Thoracic aorta (tissue), 2 donors: ENCODE results near the gene GFY. TPM values are rescaled to one million over a fixed set of nuclear protein-coding genes. Genes with fewer than 3 reads are reported as not detected.

Experiments
- ATAC-seq: fragments of 150-250 bp; one replicate; pipeline ENCODE4 v1.8.0; 2017; ENCODE audit warnings: low read depth; ENCODE audit not compliant: insufficient number of reproducible peaks, low FRiP score
- DNase-seq: peaks from one replicate; pipeline ENCODE4 v3.0.0-alpha.2; 2020; ENCODE audit warnings: low spot score
- H3K27ac ChIP-seq, 2 donors: fragments of 200-600 bp; sonication (generic); 1 replicate in 1 of 2; 2 replicates in 1 of 2; pipeline ENCODE4 v1.5.1; 2016; ENCODE audit warnings: mild to moderate bottlenecking in 2 of 2, moderate library complexity in 2 of 2
- H3K27me3 ChIP-seq: fragments of 200-600 bp; sonication (generic); replicated peaks from 2 replicates; pipeline ENCODE4 v1.6.0; 2016; ENCODE audit warnings: mild to moderate bottlenecking; ENCODE audit not compliant: insufficient read depth
- H3K36me3 ChIP-seq: fragments of 200-600 bp; sonication (generic); one replicate; pipeline ENCODE4 v1.5.1; 2016
- H3K4me1 ChIP-seq, 2 donors: fragments of 200-600 bp; sonication (generic); 1 replicate in 1 of 2; 2 replicates in 1 of 2; pipeline versions ENCODE4 v1.5.1 to v1.6.0; 2016; ENCODE audit warnings: low read depth in 2 of 2, mild to moderate bottlenecking in 1 of 2; ENCODE audit not compliant: control insufficient read depth in 1 of 2
- H3K4me3 ChIP-seq: fragments of 200-600 bp; sonication (generic); 2 replicates; pipeline ENCODE4 v1.5.1; 2016; ENCODE audit warnings: mild to moderate bottlenecking
- H3K9me3 ChIP-seq: fragments of 200-600 bp; sonication (generic); 2 replicates; pipeline ENCODE4 v1.5.1; 2016
- CTCF ChIP-seq: fragments of 200-600 bp; sonication (generic); IDR thresholded peaks from one replicate; pipeline ENCODE4 v1.5.1; 2019; ENCODE audit warnings: antibody characterized with exemption
- total RNA-seq, 2 donors: library from RNA; depleted of rRNA; stranded (reverse); fragments of >200 nt; gene quantifications; one replicate each; pipeline versions ENCODE4 v1.1.0 to v1.2.3, GENCODE V29; 2016

GFY gene
- total RNA-seq, 2 donors from 2014 or later, result not detected

- ATAC-seq (no peak), DNase-seq (no peak)
- no peak for TF ChIP-seq CTCF
- Histone ChIP-seq H3K4me1 (peaks cover 0 to 1% of the 10 kb centered on the region in 2 donors), H3K27ac (no peak overlapping the region), H3K36me3 (no peaks in the 10 kb centered on the region), H3K27me3 (peaks cover 45% of the 10 kb centered on the region), H3K4me3 (no peak overlapping the region), H3K9me3 (no peaks in the 10 kb centered on the region)
Observed at GRCh38 chr19:49433240-49433901, 8.2 kb downstream of the GFY start.

- no peaks in the 10 kb centered on the region for H3K9me3 ChIP-seq
- no peak overlapping the region for H3K4me3 ChIP-seq
- no peak for TF ChIP-seq CTCF
- ATAC-seq, result no peak
- DNase-seq, result no peak
- H3K27me3 ChIP-seq, result peaks cover 33% of the 10 kb centered on the region
- H3K36me3 ChIP-seq, result no peaks in the 10 kb centered on the region
- H3K4me1 ChIP-seq, result no peaks in the 10 kb centered on the region
- H3K27ac ChIP-seq, result no peak overlapping the region
Observed at GRCh38 chr19:49434907-49435583, 9.9 kb downstream of the GFY start.

GRCh38 chr19:49435670-49436069 lies 10.5 kb downstream of the GFY start:
- TF ChIP-seq CTCF, result no peak
- H3K27me3 ChIP-seq, result peaks cover 33% of the 10 kb centered on the region
- DNase-seq (no peak), ATAC-seq (no peak)
- H3K4me3 ChIP-seq, result no peak overlapping the region
- H3K36me3 ChIP-seq, result no peaks in the 10 kb centered on the region
- H3K4me1 ChIP-seq, result no peaks in the 10 kb centered on the region
- no peak overlapping the region for H3K27ac ChIP-seq
- no peaks in the 10 kb centered on the region for H3K9me3 ChIP-seq

GRCh38 chr19:49436381-49437017 lies 11.3 kb downstream of the GFY start:
- ATAC-seq (no peak), DNase-seq (no peak)
- H3K9me3 ChIP-seq, result no peaks in the 10 kb centered on the region
- H3K4me3 ChIP-seq, result no peak overlapping the region
- H3K27me3 ChIP-seq, result peaks cover 33% of the 10 kb centered on the region
- H3K36me3 ChIP-seq, result no peaks in the 10 kb centered on the region
- no peaks in the 10 kb centered on the region for H3K4me1 ChIP-seq
- no peak overlapping the region for H3K27ac ChIP-seq
- TF ChIP-seq CTCF, result no peak

- Histone ChIP-seq H3K36me3 (no peaks in the 10 kb centered on the region), H3K9me3 (no peaks in the 10 kb centered on the region), H3K27ac (no peak overlapping the region), H3K27me3 (peaks cover 30% of the 10 kb centered on the region), H3K4me3 (no peak overlapping the region), H3K4me1 (peaks cover 3 to 6% of the 10 kb centered on the region in 2 donors)
- ATAC-seq (no peak), DNase-seq (no peak)
- no peak for TF ChIP-seq CTCF
Observed at GRCh38 chr19:49437231-49437630, 12.0 kb downstream of the GFY start.
